Activated T-cell treated with anti-CD3 and anti-CD28 coated beads, Interleukin-2, amount 50 U/mL, for 72 hours (primary cell): ENCODE measurements around the gene PRR9. TPM values are rescaled to one million over a fixed set of nuclear protein-coding genes. Genes with fewer than 3 reads are reported as not detected.
A peak's percentile ranks its signal among the peaks of the same experiment; 100 is the strongest.
"Not testable (repeated sequence)": the region's sequence is repeated elsewhere in the genome, so short reads cannot be mapped to it uniquely, and the experiment has no call there.

Source experiments
- ATAC-seq, 2 donors: fragments of 150-1000 bp; cut with Tn5 transposase; replicated peaks in 1 of 2; 2 replicates each; pipeline ENCODE4 v1.10.0; 2021; ENCODE audit warnings: moderate library complexity in 2 of 2, mild to moderate bottlenecking in 1 of 2
- DNase-seq, 2 donors: peaks; one replicate each; pipeline ENCODE4 v3.0.0; 2021 to 2022; ENCODE audit warnings: mixed read lengths in 1 of 2
- H3K27ac Mint-ChIP-seq: one replicate; pipeline ENCODE4 v1.8.0; 2022; ENCODE audit warnings: mild to moderate bottlenecking, moderate library complexity, mixed read lengths
- H3K27me3 Mint-ChIP-seq: one replicate; pipeline ENCODE4 v1.8.0; 2022; ENCODE audit warnings: low read depth, mixed read lengths
- H3K36me3 Mint-ChIP-seq, 2 donors: one replicate each; pipeline ENCODE4 v1.8.0; 2022; ENCODE audit warnings: mixed read lengths in 2 of 2, mild to moderate bottlenecking in 1 of 2; ENCODE audit not compliant: insufficient read depth in 2 of 2
- H3K4me1 Mint-ChIP-seq: one replicate; pipeline ENCODE4 v1.8.0; 2022; ENCODE audit warnings: low read depth, mixed read lengths
- H3K4me3 Mint-ChIP-seq, 2 donors: one replicate each; pipeline ENCODE4 v1.8.0; 2022; ENCODE audit warnings: mild to moderate bottlenecking in 2 of 2, mixed read lengths in 2 of 2, moderate library complexity in 2 of 2
- H3K9me3 Mint-ChIP-seq, 2 donors: one replicate each; pipeline ENCODE4 v1.8.0; 2022; ENCODE audit warnings: mixed read lengths in 2 of 2
- total RNA-seq, 2 donors: library from RNA; stranded (reverse); gene quantifications; one replicate each; pipeline ENCODE4 v1.2.3, GENCODE V29; 2022

Gene PRR9
- total RNA-seq, 2 donors from 2014 or later, result not detected

DNA sequence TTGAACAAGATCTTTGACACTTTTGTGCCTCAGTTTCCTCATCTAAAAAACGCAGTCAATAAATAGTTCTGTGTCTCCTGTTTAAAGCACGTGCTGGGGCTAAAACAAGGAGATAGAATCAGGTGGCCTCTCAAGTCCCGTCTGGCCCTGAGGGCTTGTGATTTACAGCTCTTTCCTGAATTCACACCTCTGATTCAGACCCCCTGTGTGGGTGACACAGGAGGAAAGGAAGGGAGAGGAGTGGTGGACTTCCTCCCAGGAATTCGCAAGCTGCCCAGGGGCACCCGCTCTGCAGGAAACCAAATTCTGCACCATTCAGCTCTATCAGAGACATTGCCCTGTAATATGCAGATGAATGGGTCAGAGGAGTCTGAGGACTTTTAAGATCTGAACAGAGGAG, 5.2 kb upstream of the PRR9 start:
- no peaks in the 10 kb centered on the region for H3K9me3 Mint-ChIP-seq
- H3K36me3 Mint-ChIP-seq, result no peaks in the 10 kb centered on the region
- no peak overlapping the region for H3K27ac Mint-ChIP-seq
- no peak overlapping the region for H3K4me3 Mint-ChIP-seq
- no peak for DNase-seq
- H3K4me1 Mint-ChIP-seq, result no peaks in the 10 kb centered on the region
- H3K27me3 Mint-ChIP-seq, result peaks cover 44% of the 10 kb centered on the region
- ATAC-seq, result no peak

DNA sequence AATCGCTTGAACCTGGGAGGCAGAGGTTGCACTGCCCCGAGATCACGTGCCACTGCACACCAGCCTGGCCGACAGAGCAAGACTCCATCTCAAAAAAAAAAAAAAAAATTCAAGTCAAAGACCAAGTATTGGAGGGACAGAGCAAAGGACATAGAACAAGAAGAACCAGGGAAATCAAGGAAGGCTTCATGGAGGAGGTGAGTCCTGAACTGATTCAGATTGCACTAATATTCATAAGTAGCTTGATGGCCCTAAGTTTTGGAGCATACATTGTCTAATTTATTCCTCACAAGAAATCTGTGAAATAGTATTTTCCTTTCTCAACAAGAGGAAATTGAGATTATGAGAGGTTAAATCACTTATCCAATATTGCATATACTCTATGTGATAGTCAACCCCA, 3.9 kb upstream of the PRR9 start:
- H3K4me1 Mint-ChIP-seq, result no peaks in the 10 kb centered on the region
- no peak for DNase-seq
- no peak overlapping the region for H3K4me3 Mint-ChIP-seq
- ATAC-seq, result no peak
- no peaks in the 10 kb centered on the region for H3K9me3 Mint-ChIP-seq
- no peak overlapping the region for H3K27ac Mint-ChIP-seq
- peaks cover 41% of the 10 kb centered on the region for H3K27me3 Mint-ChIP-seq
- H3K36me3 Mint-ChIP-seq, result no peaks in the 10 kb centered on the region

- no peak for DNase-seq
- Mint-ChIP-seq H3K36me3 (no peaks in the 10 kb centered on the region), H3K4me1 (no peaks in the 10 kb centered on the region), H3K27me3 (peaks cover 25% of the 10 kb centered on the region), H3K9me3 (no peaks in the 10 kb centered on the region), H3K27ac (no peak overlapping the region), H3K4me3 (no peak overlapping the region)
- ATAC-seq, result no peak
Observed at GRCh38 chr1:153217744-153218416, 496 bp downstream of the PRR9 start.

- H3K36me3 Mint-ChIP-seq, result no peaks in the 10 kb centered on the region
- H3K4me3 Mint-ChIP-seq, result no peak overlapping the region
- H3K27me3 Mint-ChIP-seq, result peaks cover 26% of the 10 kb centered on the region
- peaks cover 5% of the 10 kb centered on the region for H3K4me1 Mint-ChIP-seq
- DNase-seq (no peak), ATAC-seq (no peak)
- H3K27ac Mint-ChIP-seq, result no peak overlapping the region
- no peaks in the 10 kb centered on the region for H3K9me3 Mint-ChIP-seq
Observed at GRCh38 chr1:153220606-153221303, 3.4 kb downstream of the PRR9 start.

DNA sequence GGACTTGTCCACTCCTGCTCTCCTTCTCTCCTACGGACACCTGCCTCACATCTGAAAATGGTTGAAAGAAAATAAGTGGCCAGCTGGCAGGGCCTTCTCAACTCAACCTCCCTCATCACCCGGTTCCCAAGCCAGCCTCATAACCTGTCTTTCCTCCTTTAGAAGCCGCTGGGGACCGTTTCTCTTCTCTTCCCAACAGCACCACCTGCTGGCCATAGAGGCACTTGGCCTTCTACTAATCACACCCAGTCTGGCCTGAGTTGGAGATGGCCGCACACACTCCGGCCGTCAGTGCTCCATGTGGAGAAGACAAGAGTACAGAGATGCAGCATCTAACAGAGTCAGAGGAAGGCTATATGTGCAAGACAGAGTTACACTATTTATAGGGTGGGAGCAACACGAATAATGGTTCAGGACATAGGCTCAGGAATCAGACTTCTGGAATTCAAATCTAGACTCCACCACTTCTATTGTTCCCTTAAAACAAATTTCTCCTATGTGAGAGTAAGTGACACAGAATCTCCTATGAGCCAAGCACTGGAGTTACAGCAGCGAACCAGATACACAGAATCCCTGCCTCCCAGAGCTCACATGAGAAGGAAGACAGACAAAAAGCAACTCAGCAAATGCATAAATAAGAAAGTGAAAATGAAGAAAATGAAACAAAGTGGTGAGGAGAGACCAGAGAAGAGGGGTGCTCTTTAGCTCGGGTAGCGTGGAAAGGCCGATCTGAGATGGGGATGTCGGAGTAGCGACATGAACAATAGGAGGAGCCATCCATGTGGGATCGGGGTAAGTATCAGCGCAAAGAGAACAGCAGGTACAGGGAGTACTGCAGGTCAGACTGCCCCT, 5.9 kb downstream of the PRR9 start:
- H3K27me3 Mint-ChIP-seq, result peaks cover 13% of the 10 kb centered on the region
- ATAC-seq, result peak; percentile 54 to 63
- not testable (repeated sequence) for H3K27ac Mint-ChIP-seq, H3K9me3 Mint-ChIP-seq, H3K36me3 Mint-ChIP-seq, H3K4me1 Mint-ChIP-seq, H3K4me3 Mint-ChIP-seq
- peak; percentile 64 to 66 for DNase-seq

DNA sequence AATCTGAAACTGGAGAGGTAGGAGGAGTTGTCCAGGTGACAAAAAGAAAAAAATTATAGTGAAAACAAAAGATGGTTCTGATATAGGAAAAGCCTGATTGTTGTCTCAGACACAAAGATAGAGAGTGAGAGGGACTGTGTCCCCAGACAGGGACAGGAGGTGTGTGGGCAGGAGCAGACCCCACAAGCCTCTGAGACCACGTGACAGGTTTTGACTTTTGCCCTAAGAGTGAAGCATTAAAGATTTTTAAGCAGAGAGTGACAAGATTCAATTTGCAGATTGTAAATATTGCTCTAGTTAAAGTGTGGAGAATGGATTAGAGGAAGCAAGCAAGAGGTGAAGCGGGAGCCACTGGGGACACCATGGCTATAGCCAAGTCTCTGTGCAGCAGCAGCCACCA, 10.4 kb downstream of the PRR9 start:
- Mint-ChIP-seq H3K4me3 (no peak overlapping the region), H3K9me3 (no peaks in the 10 kb centered on the region), H3K27ac (no peak overlapping the region), H3K36me3 (no peaks in the 10 kb centered on the region), H3K4me1 (peaks cover 5% of the 10 kb centered on the region), H3K27me3 (peaks cover 15% of the 10 kb centered on the region)
- DNase-seq (no peak), ATAC-seq (no peak)

DNA sequence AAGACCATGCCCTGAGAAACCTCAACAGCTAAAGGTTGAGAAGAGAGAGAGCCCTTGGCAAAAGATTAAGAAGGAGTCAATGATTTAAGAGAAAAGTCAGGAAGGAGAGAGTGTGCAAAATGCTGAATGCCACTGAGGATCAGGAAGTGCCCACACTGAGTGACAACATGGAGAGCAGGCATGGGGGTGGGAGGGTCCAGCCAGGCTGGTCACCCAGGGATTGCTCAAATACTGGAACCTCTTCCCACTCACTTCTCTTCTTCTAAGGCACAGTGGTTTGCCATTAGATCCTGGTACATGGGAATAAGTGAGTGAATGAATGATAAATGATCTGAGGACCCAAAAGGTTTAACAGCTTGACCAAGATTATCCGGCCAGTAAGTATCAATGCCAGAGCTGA, 11.1 kb downstream of the PRR9 start:
- peaks cover 8% of the 10 kb centered on the region for H3K27me3 Mint-ChIP-seq
- no peaks in the 10 kb centered on the region for H3K4me1 Mint-ChIP-seq
- no peak overlapping the region for H3K27ac Mint-ChIP-seq
- no peak for ATAC-seq
- no peak overlapping the region for H3K4me3 Mint-ChIP-seq
- DNase-seq, result no peak
- no peaks in the 10 kb centered on the region for H3K9me3 Mint-ChIP-seq
- no peaks in the 10 kb centered on the region for H3K36me3 Mint-ChIP-seq

DNA sequence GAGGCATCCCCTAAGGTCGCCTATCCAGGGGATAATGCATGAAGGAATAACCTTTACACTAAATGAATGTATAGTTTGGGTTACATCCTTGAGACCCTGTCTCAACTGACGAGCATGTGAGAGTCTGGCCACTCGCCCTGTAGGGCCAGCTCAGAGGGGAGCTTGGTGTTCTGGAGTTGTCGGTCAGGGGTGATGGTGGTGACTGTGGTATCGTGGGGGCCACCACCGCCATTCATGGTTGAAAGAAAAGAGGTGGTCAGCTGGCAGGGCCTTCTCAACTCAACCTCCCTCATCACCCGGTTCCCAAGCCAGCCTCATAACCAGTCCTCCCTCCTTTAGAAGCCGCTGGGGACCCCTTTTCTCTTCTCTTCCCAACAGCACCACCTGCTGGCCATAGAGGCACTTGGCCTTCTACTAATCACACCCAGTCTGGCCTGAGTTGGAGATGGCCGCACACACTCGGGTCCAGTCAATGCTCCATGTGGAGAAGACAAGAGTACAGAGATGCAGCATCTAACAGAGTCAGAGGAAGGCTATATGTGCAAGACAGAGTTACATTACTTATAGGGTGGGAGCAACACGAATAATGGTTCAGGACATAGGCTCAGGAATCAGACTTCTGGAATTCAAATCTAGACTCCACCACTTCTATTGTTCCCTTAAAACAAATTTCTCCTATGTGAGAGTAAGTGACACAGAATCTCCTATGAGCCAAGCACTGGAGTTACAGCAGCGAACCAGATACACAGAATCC, 11.9 kb downstream of the PRR9 start:
- not testable (repeated sequence) for H3K27ac Mint-ChIP-seq, H3K4me3 Mint-ChIP-seq, H3K9me3 Mint-ChIP-seq, ATAC-seq, H3K4me1 Mint-ChIP-seq, H3K36me3 Mint-ChIP-seq, H3K27me3 Mint-ChIP-seq
- DNase-seq, result peak; percentile 38 to 44

DNA sequence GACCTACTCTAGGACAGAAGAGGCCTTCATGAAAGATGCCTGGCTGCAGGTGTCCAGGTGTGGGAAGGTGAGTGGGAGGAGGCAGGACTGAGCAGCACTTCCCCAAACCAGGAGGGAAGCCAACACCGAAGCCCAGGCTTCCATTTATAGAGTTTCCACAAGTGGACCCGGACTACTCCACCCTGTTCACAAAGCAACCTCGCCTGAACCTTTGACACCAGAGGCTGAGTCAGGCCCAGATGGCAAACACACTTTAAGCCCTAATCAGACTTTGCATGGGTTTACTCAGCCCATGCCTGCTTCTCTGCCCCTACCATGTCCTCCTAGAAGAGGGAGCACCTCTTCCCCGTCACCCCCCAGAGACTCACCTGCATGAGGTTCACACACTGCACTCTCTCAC, 14.0 kb downstream of the PRR9 start:
- DNase-seq (no peak), ATAC-seq (no peak)
- H3K9me3 Mint-ChIP-seq, result no peaks in the 10 kb centered on the region
- no peak overlapping the region for H3K27ac Mint-ChIP-seq
- no peak overlapping the region for H3K4me3 Mint-ChIP-seq
- peaks cover 13% of the 10 kb centered on the region for H3K27me3 Mint-ChIP-seq
- H3K36me3 Mint-ChIP-seq, result no peaks in the 10 kb centered on the region
- no peaks in the 10 kb centered on the region for H3K4me1 Mint-ChIP-seq

- no peak overlapping the region for H3K4me3 Mint-ChIP-seq
- no peaks in the 10 kb centered on the region for H3K36me3 Mint-ChIP-seq
- H3K4me1 Mint-ChIP-seq, result no peaks in the 10 kb centered on the region
- no peak for DNase-seq
- ATAC-seq, result no peak
- peaks cover 13% of the 10 kb centered on the region for H3K27me3 Mint-ChIP-seq
- H3K27ac Mint-ChIP-seq, result no peak overlapping the region
- no peaks in the 10 kb centered on the region for H3K9me3 Mint-ChIP-seq
Observed at GRCh38 chr1:153231785-153232184, 14.4 kb downstream of the PRR9 start.

GRCh38 chr1:153232553-153232952, 15.2 kb downstream of the PRR9 start:
- Mint-ChIP-seq H3K4me3 (no peak overlapping the region), H3K27ac (no peak overlapping the region), H3K27me3 (peaks cover 13% of the 10 kb centered on the region), H3K36me3 (no peaks in the 10 kb centered on the region), H3K9me3 (no peaks in the 10 kb centered on the region), H3K4me1 (no peaks in the 10 kb centered on the region)
- DNase-seq (no peak), ATAC-seq (no peak)

- Mint-ChIP-seq H3K4me1 (no peaks in the 10 kb centered on the region), H3K36me3 (no peaks in the 10 kb centered on the region), H3K27me3 (peaks cover 13% of the 10 kb centered on the region), H3K9me3 (no peaks in the 10 kb centered on the region), H3K27ac (no peak overlapping the region), H3K4me3 (no peak overlapping the region)
- DNase-seq (no peak), ATAC-seq (no peak)
Observed at GRCh38 chr1:153233448-153233847, 16.1 kb downstream of the PRR9 start.

DNA sequence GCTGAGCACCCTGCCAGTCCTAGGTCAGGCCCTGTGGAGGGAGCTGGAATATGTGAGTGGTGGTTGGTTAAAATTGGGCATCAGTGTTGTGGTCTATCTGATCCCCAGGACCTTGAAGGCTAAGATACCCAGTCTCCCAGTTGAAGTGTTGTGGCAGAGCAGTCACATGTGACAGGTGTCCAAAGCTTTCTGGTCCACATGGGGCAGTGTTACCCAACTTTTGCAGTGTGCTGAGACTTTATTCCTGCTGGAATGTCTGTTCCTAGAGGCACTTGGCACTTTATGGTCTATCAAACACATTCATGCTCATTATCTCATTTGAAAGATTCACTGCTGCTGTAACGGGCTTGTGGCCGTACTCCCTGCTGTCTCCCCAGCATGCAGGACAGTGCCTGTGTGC, 21.1 kb downstream of the PRR9 start:
- H3K27me3 Mint-ChIP-seq, result peaks cover 9% of the 10 kb centered on the region
- H3K9me3 Mint-ChIP-seq, result peaks cover 1 to 2% of the 10 kb centered on the region in 2 donors
- ATAC-seq, result no peak
- H3K36me3 Mint-ChIP-seq, result no peaks in the 10 kb centered on the region
- no peak for DNase-seq
- no peak overlapping the region for H3K27ac Mint-ChIP-seq
- H3K4me3 Mint-ChIP-seq, result no peak overlapping the region
- no peaks in the 10 kb centered on the region for H3K4me1 Mint-ChIP-seq
